SW480 (cell line): Measurements from ENCODE around the gene ADCK2.
"Not testable (repeated sequence)": the region's sequence is repeated elsewhere in the genome, so short reads cannot be mapped to it uniquely, and the experiment has no call there.

Source experiments
- DNase-seq: peaks from one replicate; pipeline ENCODE4 v3.0.0-alpha.2; 2016; ENCODE audit warnings: low spot score

The ADCK2 gene

GRCh38 chr7:140691376-140692045, 18.8 kb downstream of the ADCK2 start:
- DNase-seq, result no peak

DNA sequence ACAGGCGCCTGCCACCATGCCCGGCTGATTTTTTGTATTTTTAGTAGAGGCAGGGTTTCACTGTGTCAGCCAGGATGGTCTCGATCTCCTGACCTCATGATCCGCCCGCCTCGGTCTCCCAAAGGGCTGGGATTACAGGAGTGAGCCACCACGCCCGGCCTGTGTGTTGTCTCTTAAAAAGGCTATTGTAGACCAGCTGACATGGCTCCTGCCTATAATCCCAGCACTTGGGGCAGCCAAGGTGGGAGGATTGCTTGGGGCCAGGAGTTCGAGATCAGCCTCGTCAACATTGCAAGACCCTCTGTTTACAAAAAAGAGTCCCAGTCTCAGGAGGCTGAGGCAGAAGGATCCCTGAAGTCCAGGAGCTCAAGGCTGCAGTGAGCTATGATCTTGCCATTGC, 21.1 kb downstream of the ADCK2 start:
- not testable (repeated sequence) for DNase-seq

DNA sequence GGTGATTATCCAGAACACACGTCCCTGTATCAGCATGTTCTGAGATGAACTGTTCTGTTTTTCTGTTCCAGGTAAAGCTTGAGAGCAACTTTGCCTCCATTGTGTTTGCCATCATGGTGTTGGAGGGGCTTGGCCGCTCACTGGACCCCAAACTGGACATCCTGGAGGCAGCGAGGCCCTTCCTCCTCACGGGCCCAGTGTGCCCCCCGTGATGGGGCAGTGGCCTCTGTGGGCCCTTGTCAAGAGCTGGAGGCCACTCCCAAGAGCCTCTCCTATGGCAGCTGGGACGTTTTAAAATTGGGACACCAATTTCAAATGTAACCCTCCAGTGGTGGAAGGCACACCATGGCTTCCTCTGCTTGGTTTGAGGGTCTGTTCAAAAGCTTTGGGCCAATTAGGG, 21.8 kb downstream of the ADCK2 start:
- no peak for DNase-seq

DNA sequence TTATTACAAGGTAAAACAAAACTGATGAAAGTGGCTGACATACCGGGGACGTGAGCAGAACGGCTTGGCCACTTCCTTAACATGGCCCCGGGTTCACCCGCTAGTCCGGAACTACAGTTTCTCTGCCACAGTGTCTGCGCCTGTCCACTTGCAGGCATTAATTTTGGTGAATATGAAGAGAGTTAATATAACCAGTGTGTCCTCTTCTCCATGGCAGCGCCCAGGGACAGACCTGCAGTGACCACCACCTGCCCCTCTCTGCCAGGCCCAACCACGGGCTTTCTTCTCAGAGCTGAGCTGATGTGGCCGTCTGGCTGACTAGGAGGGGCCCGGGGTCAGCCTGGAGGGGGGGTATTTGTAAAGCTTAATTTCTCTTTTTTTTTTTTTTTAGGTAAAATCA, 22.6 kb downstream of the ADCK2 start:
- DNase-seq, result no peak

DNA sequence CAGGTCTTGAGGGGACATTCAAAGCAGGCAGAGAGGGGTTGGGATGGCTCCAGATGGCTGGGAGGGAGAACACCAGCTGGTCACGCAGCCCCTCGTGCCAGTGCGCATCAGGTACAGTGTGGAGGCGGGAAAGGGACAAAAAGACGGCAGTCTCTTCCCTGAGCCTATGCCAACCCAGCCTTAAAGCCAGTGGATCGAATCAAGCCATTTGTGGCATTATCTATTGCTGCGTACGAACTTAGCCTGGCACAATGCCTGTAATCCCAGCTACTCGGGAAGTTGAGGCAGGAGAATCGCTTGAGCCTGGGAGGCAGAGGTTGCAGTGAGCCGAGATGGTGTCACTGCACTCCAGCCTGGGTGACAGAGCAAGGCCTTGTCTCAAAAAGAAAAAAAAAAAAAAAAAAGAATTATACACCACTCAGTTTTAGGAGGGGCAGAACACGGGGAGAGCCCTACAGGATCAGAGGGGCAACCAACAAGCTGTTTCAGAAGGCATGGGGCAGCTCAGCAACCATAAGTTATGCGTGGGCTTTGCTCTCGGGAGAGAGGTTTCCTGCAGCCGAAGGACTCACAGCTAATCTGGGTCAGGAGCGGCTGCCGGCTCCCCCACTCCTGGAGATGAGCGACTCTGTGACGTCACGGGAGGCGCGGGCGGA, 23.4 kb downstream of the ADCK2 start:
- peak; percentile 87 for DNase-seq

- DNase-seq, result peak; percentile 85
Measured at GRCh38 chr7:140696680-140697446, 24.1 kb downstream of the ADCK2 start, which contains the start of gene NDUFB2. TSS of gene NDUFB2 (plus strand) at chr7:140696708. CDS start at chr7:140696745, 37 bp downstream.

GRCh38 chr7:140697447-140698143, 24.9 kb downstream of the ADCK2 start:
- no peak for DNase-seq

- no peak for DNase-seq
Measured at GRCh38 chr7:140698477-140698876, 25.7 kb downstream of the ADCK2 start.

DNA sequence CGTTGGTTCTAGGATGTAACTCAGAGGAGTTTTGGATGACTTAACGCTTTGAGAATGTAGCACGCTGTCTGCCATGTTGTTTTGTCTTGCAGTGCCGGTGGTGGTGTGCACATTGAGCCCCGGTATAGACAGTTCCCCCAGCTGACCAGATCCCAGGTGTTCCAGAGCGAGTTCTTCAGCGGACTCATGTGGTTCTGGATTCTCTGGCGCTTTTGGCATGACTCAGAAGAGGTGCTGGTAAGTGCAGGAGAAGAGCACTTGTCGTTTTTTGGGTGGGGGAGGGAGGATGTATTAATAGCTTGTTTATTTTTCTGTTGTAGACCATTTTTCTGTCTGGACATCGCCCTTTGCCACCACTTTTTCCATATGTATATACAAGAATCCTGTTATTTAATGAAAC, 30.0 kb downstream of the ADCK2 start:
- DNase-seq, result no peak

DNA sequence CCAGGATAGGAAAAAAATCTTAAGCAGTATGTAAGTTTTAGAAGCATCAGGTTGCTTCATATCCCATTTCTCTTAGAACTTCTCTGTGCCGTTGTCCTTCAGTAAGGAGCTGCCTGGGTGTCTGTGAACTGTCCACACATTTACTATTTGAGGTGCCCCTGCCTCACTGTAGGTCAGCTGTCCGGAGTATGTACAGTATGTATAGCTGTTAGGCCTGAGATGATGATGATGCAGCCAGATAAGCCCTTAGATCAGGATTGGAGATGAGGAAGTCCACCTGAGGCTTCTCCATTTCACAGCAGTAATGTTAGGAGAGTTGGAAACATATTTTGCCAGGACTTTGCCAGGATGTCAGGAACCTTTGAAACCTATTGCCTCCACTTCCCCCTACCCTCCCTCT, 31.5 kb downstream of the ADCK2 start:
- DNase-seq, result no peak

DNA sequence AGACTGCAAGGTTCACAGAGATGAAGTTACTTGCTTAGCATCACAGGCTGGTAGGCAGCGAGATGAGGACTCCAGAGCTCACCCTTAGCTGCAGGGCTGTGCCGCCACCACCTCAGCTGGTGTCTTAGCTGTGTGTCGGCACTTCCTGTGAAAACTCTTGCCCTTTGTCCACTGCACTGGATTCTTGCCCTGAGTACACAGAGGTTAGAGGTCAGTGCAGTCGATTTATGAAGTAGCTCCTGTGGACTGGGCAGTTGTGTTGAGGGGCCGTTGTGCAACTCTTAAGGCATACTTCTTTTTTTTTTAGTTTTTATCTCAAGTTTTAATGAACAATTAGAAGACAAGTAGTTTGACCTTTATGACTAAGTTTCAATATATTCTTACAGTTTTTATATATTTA, 34.4 kb downstream of the ADCK2 start:
- DNase-seq, result no peak

DNA sequence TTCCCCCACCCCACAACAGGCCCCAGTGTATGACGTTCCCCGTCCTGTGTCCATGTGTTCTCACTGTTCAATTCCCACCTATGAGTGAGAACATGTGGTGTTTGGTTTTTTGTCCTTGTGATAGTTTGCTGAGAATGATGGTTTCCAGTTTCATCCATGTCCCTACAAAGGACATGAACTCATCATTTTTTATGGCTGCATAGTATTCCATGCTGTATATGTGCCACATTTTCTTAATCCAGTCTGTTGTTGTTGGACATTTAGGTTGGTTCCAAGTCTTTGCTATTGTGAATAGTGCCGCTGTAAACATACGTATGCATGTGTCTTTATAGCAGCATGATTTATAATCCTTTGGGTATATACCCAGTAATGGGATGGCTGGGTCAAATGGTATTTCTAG, 36.0 kb downstream of the ADCK2 start:
- not testable (repeated sequence) for DNase-seq

GRCh38 chr7:140712392-140712791, 39.6 kb downstream of the ADCK2 start:
- not testable (repeated sequence) for DNase-seq

DNA sequence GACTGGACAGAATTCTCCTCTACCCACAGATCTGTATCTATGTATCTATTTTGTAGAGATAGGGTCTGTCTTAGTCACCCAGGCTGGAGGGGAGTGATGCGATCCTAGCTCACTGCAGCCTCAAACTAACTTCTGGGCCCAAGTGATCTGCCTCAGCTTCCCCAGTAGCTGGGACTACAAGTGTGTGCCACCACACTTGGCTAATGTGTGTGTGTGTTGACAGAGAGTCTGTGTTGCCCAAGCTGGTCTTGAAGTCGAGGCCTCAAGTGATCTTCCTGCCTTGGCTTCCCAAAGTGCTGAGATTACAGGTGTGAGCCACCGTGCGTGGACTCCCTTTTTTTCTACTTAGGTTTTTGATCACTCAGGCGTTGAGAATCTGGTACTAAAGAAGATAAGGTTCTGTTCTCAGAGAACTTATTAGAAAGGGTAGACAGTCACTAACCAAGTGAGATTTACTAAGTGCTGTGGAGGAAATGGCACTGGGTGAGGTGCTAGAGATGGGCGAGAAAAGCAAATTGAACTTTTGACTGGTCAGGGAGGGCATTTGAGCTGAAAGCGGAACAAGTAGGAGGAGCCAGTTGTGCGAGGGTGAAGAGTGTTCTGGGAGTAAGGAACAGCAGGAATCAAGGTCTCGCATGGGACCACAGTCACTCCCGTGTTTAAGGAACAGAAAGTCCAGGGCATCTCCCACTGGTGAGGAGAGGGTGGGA, 41.7 kb downstream of the ADCK2 start:
- no peak for DNase-seq

DNA sequence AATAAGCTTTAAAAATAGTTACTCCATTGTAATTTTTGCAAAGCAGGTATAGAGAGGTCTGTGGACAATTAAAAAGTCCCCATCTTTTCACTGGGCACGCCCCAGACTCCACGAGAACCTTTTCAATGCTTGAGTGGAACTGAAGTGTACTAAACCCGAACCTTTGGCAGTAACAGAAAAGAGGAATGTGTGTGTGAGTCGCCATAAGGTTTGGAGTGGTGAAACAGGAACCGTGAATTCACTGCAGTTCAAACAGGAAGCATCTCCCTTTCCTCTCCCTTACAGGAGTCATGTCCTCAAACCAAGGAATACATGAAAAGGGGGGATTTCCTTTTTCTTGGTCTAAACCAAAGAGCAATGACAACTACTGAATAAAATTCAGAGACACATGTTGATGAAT, 47.0 kb downstream of the ADCK2 start:
- DNase-seq, result no peak

GRCh38 chr7:140722254-140722653, 49.5 kb downstream of the ADCK2 start:
- DNase-seq, result no peak

GRCh38 chr7:140723006-140723405, 50.3 kb downstream of the ADCK2 start:
- no peak for DNase-seq

DNA sequence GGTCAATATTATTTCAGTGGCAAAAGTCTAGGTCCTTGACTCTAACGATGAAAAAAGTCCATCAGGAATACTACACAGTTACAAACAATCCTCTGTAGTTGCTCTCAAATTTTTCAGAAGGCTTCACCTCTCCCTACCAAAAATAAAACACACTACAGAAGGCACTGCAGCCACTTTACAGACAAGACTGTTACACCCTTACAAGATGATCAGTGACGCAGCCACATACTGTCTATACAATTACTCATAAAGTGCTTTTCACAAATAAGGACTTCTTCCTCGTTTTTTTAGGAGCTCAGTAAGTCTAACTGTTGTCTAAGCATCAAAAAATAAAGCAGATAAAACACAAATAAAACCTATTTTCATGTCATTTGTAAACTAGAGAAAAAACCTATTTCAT, 50.8 kb downstream of the ADCK2 start:
- no peak for DNase-seq

DNA sequence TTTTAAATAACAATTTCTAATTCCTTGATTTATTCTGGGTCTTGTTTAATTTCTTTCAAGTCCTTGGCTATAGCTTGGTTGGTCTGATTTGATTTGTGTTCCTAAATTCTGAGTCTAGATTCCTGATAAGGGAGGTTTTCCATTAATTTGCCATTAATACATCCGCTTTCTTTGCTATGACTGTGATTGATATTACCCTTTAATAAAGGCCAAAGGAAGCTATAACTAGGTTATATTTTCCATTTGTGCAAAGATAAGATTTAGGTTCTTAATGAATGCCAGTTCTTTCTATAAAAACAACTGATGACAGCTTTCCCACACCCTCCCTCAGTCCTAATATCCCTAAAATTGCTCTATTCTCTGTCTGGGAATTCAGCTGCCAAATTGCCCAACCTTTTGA, 52.0 kb downstream of the ADCK2 start:
- DNase-seq, result no peak

DNA sequence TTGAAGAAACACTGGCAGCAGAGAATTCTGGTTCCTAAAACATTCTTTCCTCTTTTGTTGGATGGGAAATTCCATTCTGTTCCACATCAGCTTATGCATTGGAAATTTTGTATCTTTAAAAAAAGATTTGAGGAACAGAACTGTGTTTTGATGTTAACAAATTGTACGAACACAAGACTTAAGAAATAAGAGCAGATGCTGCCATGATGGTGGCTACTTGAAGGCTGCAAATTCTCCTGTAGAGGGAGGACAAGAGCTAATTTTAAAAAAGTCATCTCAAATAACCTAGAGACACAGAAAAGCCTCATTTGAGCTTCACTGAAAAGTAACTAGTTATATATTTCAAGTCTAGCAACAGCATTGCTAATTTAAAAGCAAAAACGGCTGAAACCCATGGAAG, 53.5 kb downstream of the ADCK2 start:
- peak; percentile 21 for DNase-seq

DNA sequence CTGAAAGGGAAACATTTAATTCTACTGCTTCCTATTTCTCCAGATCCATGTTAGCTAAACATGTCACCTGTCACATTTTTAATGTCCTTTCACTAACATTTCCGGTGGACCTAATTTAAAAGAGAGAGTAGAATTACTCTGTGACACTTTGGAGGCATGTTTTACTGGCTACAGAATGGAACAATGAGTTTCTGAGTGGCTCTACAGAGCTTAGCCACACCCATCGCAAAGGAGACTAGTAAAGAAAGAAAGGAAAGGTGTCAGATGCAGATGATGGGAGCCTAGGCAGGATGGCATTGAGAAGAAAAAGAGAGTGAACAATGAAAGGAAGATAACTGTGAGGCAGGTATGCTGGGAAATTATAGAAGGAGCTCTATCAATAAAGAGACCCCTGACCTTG, 59.7 kb downstream of the ADCK2 start:
- DNase-seq, result no peak

- no peak for DNase-seq
Measured at GRCh38 chr7:140734096-140734495, 61.4 kb downstream of the ADCK2 start.
